ENCODE results near the gene CDX2.

GRCh38 chr13:27965740-27966640 is 3.1 kb downstream of the CDX2 start:
- TF ChIP-seq, protein P1, sequence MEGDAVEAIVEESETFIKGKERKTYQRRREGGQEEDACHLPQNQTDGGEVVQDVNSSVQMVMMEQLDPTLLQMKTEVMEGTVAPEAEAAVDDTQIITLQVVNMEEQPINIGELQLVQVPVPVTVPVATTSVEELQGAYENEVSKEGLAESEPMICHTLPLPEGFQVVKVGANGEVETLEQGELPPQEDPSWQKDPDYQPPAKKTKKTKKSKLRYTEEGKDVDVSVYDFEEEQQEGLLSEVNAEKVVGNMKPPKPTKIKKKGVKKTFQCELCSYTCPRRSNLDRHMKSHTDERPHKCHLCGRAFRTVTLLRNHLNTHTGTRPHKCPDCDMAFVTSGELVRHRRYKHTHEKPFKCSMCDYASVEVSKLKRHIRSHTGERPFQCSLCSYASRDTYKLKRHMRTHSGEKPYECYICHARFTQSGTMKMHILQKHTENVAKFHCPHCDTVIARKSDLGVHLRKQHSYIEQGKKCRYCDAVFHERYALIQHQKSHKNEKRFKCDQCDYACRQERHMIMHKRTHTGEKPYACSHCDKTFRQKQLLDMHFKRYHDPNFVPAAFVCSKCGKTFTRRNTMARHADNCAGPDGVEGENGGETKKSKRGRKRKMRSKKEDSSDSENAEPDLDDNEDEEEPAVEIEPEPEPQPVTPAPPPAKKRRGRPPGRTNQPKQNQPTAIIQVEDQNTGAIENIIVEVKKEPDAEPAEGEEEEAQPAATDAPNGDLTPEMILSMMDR (IDR thresholded peaks at IDR 0.05 in 4 of 5, conservative IDR thresholded peaks at IDR 0.05 in 1 of 5) = no peak
- no peak for TF ChIP-seq POLR2A (IDR thresholded peaks at IDR 0.05)
